ENCODE results near the gene TXNDC2.
A peak's percentile ranks its signal among the peaks of the same experiment; 100 is the strongest.
"Not testable (repeated sequence)": the region's sequence is repeated elsewhere in the genome, so short reads cannot be mapped to it uniquely, and the experiment has no call there.

The TXNDC2 gene

DNA sequence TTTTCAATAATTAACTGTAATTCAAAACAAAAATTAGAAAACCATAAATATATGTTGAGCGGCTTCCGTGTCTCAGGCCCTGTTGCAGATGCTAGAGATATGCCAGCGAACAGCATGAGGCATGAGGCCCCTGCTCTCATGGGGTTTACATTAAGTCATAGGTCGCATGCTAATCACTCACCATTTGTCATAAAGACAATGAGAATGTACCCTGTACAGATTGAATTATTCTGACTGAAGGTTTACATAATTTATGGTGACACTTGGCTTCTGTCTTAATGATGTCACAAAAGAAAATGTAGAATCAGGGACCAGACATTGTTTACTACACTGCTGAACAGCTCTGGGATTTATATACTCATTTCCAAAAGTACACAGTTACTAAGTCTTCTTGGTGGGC lies 22.1 kb downstream of the TXNDC2 start:
- H3K36me3 Mint-ChIP-seq (ENCODE audit: low read depth): no peaks in the 10 kb centered on the region
- no peaks in the 10 kb centered on the region for H3K9me3 Mint-ChIP-seq
- H3K4me3 Mint-ChIP-seq: no peak overlapping the region
- H3K4me1 Mint-ChIP-seq: peaks cover 18% of the 10 kb centered on the region
- H3K27me3 Mint-ChIP-seq (ENCODE audit: low read depth, poor library complexity): peaks cover 15% of the 10 kb centered on the region
- no peak overlapping the region for H3K27ac Mint-ChIP-seq
- TF ChIP-seq, protein P1, sequence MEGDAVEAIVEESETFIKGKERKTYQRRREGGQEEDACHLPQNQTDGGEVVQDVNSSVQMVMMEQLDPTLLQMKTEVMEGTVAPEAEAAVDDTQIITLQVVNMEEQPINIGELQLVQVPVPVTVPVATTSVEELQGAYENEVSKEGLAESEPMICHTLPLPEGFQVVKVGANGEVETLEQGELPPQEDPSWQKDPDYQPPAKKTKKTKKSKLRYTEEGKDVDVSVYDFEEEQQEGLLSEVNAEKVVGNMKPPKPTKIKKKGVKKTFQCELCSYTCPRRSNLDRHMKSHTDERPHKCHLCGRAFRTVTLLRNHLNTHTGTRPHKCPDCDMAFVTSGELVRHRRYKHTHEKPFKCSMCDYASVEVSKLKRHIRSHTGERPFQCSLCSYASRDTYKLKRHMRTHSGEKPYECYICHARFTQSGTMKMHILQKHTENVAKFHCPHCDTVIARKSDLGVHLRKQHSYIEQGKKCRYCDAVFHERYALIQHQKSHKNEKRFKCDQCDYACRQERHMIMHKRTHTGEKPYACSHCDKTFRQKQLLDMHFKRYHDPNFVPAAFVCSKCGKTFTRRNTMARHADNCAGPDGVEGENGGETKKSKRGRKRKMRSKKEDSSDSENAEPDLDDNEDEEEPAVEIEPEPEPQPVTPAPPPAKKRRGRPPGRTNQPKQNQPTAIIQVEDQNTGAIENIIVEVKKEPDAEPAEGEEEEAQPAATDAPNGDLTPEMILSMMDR (IDR thresholded peaks at IDR 0.05): no peak
- DNase-seq: no peak

DNA sequence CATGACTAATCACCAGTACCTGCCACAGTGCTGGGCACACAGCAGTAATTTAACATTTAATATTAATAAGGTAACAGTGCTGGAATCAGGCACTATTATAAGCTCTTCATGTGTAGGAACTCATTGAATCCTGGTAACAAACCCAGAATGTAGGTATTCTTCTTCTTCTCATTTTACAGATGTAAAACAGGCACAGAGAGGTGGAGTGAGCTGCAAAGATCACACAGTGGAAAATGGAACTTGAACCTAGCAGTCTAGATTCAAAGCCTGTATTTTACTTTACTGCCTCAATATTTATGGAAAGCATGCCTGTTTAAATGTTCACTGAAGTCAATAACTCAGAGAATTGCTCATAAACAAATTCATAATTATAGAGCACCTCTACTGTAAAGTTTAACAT lies 24.3 kb downstream of the TXNDC2 start:
- no peaks in the 10 kb centered on the region for H3K9me3 Mint-ChIP-seq
- H3K27me3 Mint-ChIP-seq (ENCODE audit: low read depth, poor library complexity): peaks cover 11% of the 10 kb centered on the region
- H3K36me3 Mint-ChIP-seq (ENCODE audit: low read depth): no peaks in the 10 kb centered on the region
- H3K4me1 Mint-ChIP-seq: peaks cover 16% of the 10 kb centered on the region
- no peak overlapping the region for H3K4me3 Mint-ChIP-seq
- TF ChIP-seq, protein P1 (IDR thresholded peaks at IDR 0.05): no peak
- no peak overlapping the region for H3K27ac Mint-ChIP-seq
- DNase-seq: no peak

DNA sequence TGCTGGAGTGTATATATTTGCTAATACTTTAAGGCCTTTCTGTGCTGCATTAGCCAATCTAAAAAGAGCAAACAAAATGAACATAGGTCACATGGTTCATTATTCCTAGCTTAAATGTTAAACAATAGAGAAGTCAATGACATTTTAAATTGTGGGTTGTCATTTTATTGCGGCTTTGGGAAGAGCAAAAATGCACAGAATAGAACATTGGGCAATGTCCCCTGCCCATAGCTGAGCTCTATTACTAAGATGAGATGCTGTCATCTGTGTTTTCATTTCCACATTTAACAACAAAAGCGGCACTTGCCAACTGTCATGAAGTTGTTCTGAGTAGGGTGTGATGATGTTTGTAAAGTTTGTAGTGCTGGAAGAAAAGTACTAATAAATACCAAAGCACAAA lies 24.9 kb downstream of the TXNDC2 start:
- H3K36me3 Mint-ChIP-seq (ENCODE audit: low read depth): no peaks in the 10 kb centered on the region
- H3K27me3 Mint-ChIP-seq (ENCODE audit: low read depth, poor library complexity): peaks cover 11% of the 10 kb centered on the region
- H3K4me3 Mint-ChIP-seq: no peak overlapping the region
- TF ChIP-seq, protein P1 (IDR thresholded peaks at IDR 0.05): no peak
- no peak for DNase-seq
- H3K9me3 Mint-ChIP-seq: no peaks in the 10 kb centered on the region
- no peak overlapping the region for H3K27ac Mint-ChIP-seq
- peaks cover 16% of the 10 kb centered on the region for H3K4me1 Mint-ChIP-seq

DNA sequence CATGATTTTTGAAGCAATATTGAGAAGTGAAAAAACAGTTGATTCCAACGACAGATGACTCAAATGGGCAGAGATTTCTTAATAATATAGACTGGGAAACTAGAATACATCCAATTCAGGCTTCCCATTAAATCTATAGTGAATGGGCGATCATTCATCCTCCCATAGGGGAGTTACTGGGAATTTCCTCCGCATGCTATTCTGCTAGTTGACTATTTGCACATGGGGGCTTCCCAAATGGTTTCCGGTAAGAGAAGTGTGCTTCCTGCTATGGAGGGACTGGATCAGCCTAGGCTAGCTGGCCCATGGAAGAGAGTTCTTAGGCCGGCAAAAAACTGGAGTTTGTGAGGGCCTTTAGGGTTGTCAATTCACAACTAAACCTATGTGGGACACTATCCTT lies 25.5 kb downstream of the TXNDC2 start:
- Mint-ChIP-seq H3K4me3 (no peak overlapping the region), H3K27me3 (ENCODE audit: low read depth, poor library complexity) (peaks cover 8% of the 10 kb centered on the region), H3K27ac (no peak overlapping the region), H3K4me1 (peaks cover 17% of the 10 kb centered on the region), H3K9me3 (no peaks in the 10 kb centered on the region), H3K36me3 (ENCODE audit: low read depth) (no peaks in the 10 kb centered on the region)
- TF ChIP-seq, protein P1 (IDR thresholded peaks at IDR 0.05): no peak
- DNase-seq: no peak

DNA sequence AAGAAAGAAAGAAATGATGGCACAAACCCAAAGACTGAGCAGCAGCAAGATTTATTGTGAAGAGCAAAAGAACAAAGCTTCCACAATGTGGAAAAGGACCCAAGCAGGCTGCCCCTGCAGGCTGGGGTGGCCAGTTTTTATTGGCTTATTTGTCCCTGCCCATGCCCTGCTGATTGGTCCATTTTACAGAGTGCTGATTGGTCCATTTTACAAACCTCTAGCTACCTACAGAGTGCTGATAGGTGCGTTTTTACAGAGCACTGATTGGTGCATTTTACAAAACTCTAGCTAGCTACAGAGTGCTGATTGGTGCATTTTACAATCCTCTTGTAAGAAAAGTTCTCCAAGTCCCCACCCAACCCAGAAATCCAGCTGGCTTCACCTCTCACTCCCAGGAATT lies 26.5 kb downstream of the TXNDC2 start:
- peaks cover 23% of the 10 kb centered on the region for H3K4me1 Mint-ChIP-seq
- H3K4me3 Mint-ChIP-seq, H3K27ac Mint-ChIP-seq: not testable (repeated sequence)

DNA sequence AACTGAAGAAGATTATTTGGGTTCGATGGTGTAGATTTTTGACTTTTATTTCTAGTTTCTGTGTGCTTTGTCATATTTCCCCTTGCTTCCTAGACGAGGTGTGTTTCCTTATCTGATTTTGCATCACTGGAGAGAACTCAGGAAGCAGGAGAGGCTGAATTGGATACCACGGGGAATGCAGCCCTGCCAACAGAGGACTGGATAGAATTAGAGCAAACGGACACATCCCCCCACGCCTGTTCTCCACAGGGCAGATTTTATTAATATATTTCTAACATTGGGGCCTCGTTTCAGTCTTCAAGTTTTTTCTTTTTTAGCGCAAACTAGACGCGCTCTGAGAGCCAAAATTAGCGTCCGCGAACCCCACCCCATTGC lies 27.4 kb downstream of the TXNDC2 start:
- no peaks in the 10 kb centered on the region for H3K9me3 Mint-ChIP-seq
- H3K27me3 Mint-ChIP-seq (ENCODE audit: low read depth, poor library complexity): peaks cover 8% of the 10 kb centered on the region
- H3K4me3 Mint-ChIP-seq: peak overlapping the region; percentile 88
- DNase-seq: no peak
- peaks cover 23% of the 10 kb centered on the region for H3K4me1 Mint-ChIP-seq
- TF ChIP-seq, protein P1 (IDR thresholded peaks at IDR 0.05): no peak
- no peaks in the 10 kb centered on the region for H3K36me3 Mint-ChIP-seq (ENCODE audit: low read depth)
- H3K27ac Mint-ChIP-seq: no peak overlapping the region

More for the DNA sequence above, 26.5 kb downstream of the TXNDC2 start:
- H3K27me3 Mint-ChIP-seq (ENCODE audit: low read depth, poor library complexity); DNase-seq; H3K36me3 Mint-ChIP-seq (ENCODE audit: low read depth); H3K9me3 Mint-ChIP-seq: not testable (repeated sequence)
